Measurements from ENCODE around the gene XPO5. TPM values are rescaled to one million over a fixed set of nuclear protein-coding genes. Genes with fewer than 3 reads are reported as not detected.

XPO5 gene
- total and polyA plus RNA-seq, 9 of the 15 experiments (the other 6 are each of a cell fraction or from before 2014, with no cell fraction given): 36.0 to 170 (median 99.1) TPM

DNA sequence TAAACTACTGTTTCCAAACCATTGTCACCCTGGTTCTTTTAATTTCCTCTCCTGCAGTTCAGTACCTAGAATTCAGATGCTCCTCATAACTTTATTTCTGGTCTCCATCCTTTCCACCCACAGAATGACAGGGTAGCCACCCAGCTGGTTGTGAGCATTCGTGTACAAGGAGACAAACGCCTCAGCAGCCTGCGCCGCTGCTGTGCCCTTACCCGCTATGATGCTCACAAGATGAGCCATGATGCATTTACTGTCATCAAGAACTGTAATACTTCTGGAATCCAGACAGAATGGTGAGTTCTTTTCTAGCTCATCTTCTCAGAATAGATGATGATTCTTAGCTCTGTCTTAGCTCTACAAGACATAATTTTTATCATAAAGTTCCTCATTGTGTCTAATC is 34.6 kb upstream of the XPO5 start:
- ChIA-PET POLR2A (interaction anchor here (0.7 to 6.5 kb wide), 6 partner anchors 8 to 25 kb away, joined by 3 to 53 read pairs (median 4); partner anchors contain the start of gene GTPBP2), CTCF (ENCODE audit: low intra/inter-chr PET ratio) (no interaction called here)
- no peak overlapping the region for H2AFZ ChIP-seq (ENCODE audit: low read depth, low read length)
- ATAC-seq (no peak), FAIRE-seq (no peak), DNase-seq (ENCODE audit: extremely low read depth in 1 of 4, low spot score in 3 of 4) (no peak)
- TF ChIP-seq, protein P1, sequence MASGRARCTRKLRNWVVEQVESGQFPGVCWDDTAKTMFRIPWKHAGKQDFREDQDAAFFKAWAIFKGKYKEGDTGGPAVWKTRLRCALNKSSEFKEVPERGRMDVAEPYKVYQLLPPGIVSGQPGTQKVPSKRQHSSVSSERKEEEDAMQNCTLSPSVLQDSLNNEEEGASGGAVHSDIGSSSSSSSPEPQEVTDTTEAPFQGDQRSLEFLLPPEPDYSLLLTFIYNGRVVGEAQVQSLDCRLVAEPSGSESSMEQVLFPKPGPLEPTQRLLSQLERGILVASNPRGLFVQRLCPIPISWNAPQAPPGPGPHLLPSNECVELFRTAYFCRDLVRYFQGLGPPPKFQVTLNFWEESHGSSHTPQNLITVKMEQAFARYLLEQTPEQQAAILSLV (tag; IDR thresholded peaks at IDR 0.05): no peak
- TF ChIP-seq STAT5A (IDR thresholded peaks at IDR 0.05; ENCODE audit: borderline replicate concordance, low read length) (no peak), KAT8 (IDR thresholded peaks at IDR 0.05; ENCODE audit: low read depth) (no peak), FOXA3 (CRISPR knock-in tag; conservative IDR thresholded peaks at IDR 0.05 in 1 of 2, IDR thresholded peaks at IDR 0.05 in 1 of 2) (no peak), CHCHD3 (CRISPR knock-in tag; IDR thresholded peaks at IDR 0.05) (no peak), ZNF146 (CRISPR knock-in tag; IDR thresholded peaks at IDR 0.05; ENCODE audit: unreplicated experiment) (no peak), NCOA2 (IDR thresholded peaks at IDR 0.05; ENCODE audit: partially characterized antibody in 2 of 2) (no peak), WHSC1 (IDR thresholded peaks at IDR 0.05; ENCODE audit: low read length) (no peak)
- TF ChIP-seq, protein P2, sequence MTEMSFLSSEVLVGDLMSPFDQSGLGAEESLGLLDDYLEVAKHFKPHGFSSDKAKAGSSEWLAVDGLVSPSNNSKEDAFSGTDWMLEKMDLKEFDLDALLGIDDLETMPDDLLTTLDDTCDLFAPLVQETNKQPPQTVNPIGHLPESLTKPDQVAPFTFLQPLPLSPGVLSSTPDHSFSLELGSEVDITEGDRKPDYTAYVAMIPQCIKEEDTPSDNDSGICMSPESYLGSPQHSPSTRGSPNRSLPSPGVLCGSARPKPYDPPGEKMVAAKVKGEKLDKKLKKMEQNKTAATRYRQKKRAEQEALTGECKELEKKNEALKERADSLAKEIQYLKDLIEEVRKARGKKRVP (CRISPR knock-in tag; IDR thresholded peaks at IDR 0.05): no peak
- no peaks in the 10 kb centered on the region for H3K9me1 ChIP-seq (ENCODE audit: control insufficient read depth, insufficient read depth, low read length)
- no TSS peak for BruUV-seq (replicated peaks)
- H3K79me2 ChIP-seq (ENCODE audit: control insufficient read depth, insufficient read depth, low read length): no peaks in the 10 kb centered on the region
- H3K27ac ChIP-seq (ENCODE audit: extremely low read depth, low read depth, low read length): no peak overlapping the region
- intact Hi-C loops (cut with micrococcal nuclease): no loop called here
- H3K9me3 ChIP-seq (replicated peaks; ENCODE audit: control insufficient read depth, insufficient read depth, low read depth, low read length): no peaks in the 10 kb centered on the region
- no peak overlapping the region for H3K4me3 ChIP-seq
- 96% methylated on average over 5 of the region's 5 CpGs for WGBS (ENCODE audit: insufficient coverage, low coverage, missing lambda C conversion rate)
- no peaks in the 10 kb centered on the region for H3K27me3 ChIP-seq (ENCODE audit: control insufficient read depth in 2 of 2, insufficient read depth in 2 of 2, low read length in 2 of 2)
- H3K9ac ChIP-seq (ENCODE audit: insufficient read depth in 1 of 2, low read depth in 2 of 2, low read length in 2 of 2): no peak overlapping the region
- H3K4me1 ChIP-seq (replicated peaks in 1 of 2; ENCODE audit: control insufficient read depth in 2 of 2, insufficient read depth in 2 of 2, low read length in 2 of 2): peaks cover 3 to 14% of the 10 kb centered on the region in 2 experiments; a peak in 4 of 5 replicates
- H3K4me2 ChIP-seq (ENCODE audit: insufficient read depth, low read length): no peak overlapping the region
- no peaks in the 10 kb centered on the region for H4K20me1 ChIP-seq (replicated peaks; ENCODE audit: control insufficient read depth, insufficient read depth, low read length)
- peaks cover 71% of the 10 kb centered on the region for H3K36me3 ChIP-seq (ENCODE audit: control insufficient read depth, insufficient read depth, low read length)
- in situ Hi-C loops (cut with MboI): no loop called here
